OCI-LY7 (cell line): ENCODE data around the gene CGNL1. TPM values are rescaled to one million over a fixed set of nuclear protein-coding genes. Genes with fewer than 3 reads are reported as not detected.

Experiments used
- BruUV-seq: library from RNA; stranded (reverse); fragments of 400-500 nt; replicated peaks from 2 replicates; lab custom pipeline; 2021; lab: Mats Ljungman, UMichigan
- CTCF ChIA-PET: fragments of 300-600 bp; sonication (Branson Sonifier 250); formaldehyde crosslinking; loops from one replicate; lab custom pipeline; 2022; ENCODE audit warnings: antibody characterized with exemption; ENCODE audit not compliant: unreplicated experiment; lab: Charles Lee
- POLR2A ChIA-PET: fragments of 300-600 bp; sonication (Branson Sonifier 250); formaldehyde crosslinking; loops from one replicate; lab custom pipeline; 2022; ENCODE audit warnings: antibody characterized with exemption; lab: Charles Lee
- DNase-seq: peaks from one replicate; pipeline ENCODE4 v3.0.0-alpha.2; 2015; ENCODE audit warnings: low spot score
- H2AFZ ChIP-seq: fragments of 200-600 bp; sonication (generic), shearing (Covaris generic); 2 replicates; pipeline ENCODE4 v1.6.1; 2014; ENCODE audit warnings: mild to moderate bottlenecking, antibody characterized with exemption, low read length, moderate library complexity
- H3K27ac ChIP-seq: fragments of 200-600 bp; sonication (generic); 2 replicates; pipeline ENCODE4 v1.5.1; 2014; ENCODE audit warnings: mixed run types, low read depth, mild to moderate bottlenecking, moderate library complexity, low read length, inconsistent platforms; ENCODE audit not compliant: poor library complexity, severe bottlenecking
- H3K36me3 ChIP-seq: fragments of 200-600 bp; sonication (generic); 2 replicates; pipeline ENCODE4 v1.6.1; 2014; ENCODE audit warnings: mild to moderate bottlenecking, antibody characterized with exemption, low read length, moderate library complexity, mixed read lengths; ENCODE audit not compliant: insufficient read depth
- H3K4me1 ChIP-seq: fragments of 200-600 bp; sonication (generic); 2 replicates; pipeline ENCODE4 v1.5.1; 2014; ENCODE audit warnings: mild to moderate bottlenecking, low read length; ENCODE audit not compliant: insufficient read depth, poor library complexity, severe bottlenecking
- H3K4me2 ChIP-seq: fragments of 200-600 bp; sonication (generic); 2 replicates; pipeline ENCODE4 v1.6.1; 2014; ENCODE audit warnings: mild to moderate bottlenecking, low read length
- H3K4me3 ChIP-seq: fragments of 200-600 bp; sonication (generic); 2 replicates; pipeline ENCODE4 v1.5.1; 2014; ENCODE audit warnings: mild to moderate bottlenecking, low read depth, low read length; ENCODE audit not compliant: poor library complexity, severe bottlenecking
- H3K79me2 ChIP-seq: fragments of 200-600 bp; sonication (generic); 2 replicates; pipeline ENCODE4 v1.6.1; 2016; ENCODE audit warnings: low read depth, mild to moderate bottlenecking, low read length, moderate library complexity, mixed read lengths; ENCODE audit not compliant: insufficient read depth
- H3K9me2 ChIP-seq: fragments of 200-600 bp; sonication (generic); 2 replicates; pipeline ENCODE4 v1.6.1; 2016; ENCODE audit warnings: mild to moderate bottlenecking, low read length, mixed read lengths; ENCODE audit not compliant: insufficient read depth
- H3K9me3 ChIP-seq: fragments of 200-600 bp; sonication (generic); 2 replicates; pipeline ENCODE4 v1.6.1; 2014; ENCODE audit warnings: mild to moderate bottlenecking, mixed run types, low read length, mixed read lengths
- H4K20me1 ChIP-seq: fragments of 200-600 bp; sonication (generic); 2 replicates; pipeline ENCODE4 v1.6.1; 2014; ENCODE audit warnings: mild to moderate bottlenecking, antibody characterized with exemption, low read length, moderate library complexity, mixed read lengths; ENCODE audit not compliant: insufficient read depth
- EZH2phosphoT487 ChIP-seq: fragments of 200-600 bp; sonication (generic); IDR thresholded peaks from 2 replicates; pipeline ENCODE4 v1.6.1; 2018; ENCODE audit warnings: low read depth, borderline replicate concordance, mild to moderate bottlenecking, mixed run types, antibody characterized with exemption, low read length, moderate library complexity, mixed read lengths
- intact Hi-C: fragments of 100-400 bp; cut with micrococcal nuclease; formaldehyde crosslinking; loops from one replicate; pipeline ENCODE4 v1.10.0; 2022; ENCODE audit not compliant: unreplicated experiment
- total RNA-seq, 2 experiments: library from RNA; depleted of rRNA in 1 of 2; stranded (reverse); fragments of >200 nt in 1 of 2; shearing (Covaris generic) in 1 of 2; gene quantifications; 2 replicates each; pipeline ENCODE4 v1.2.3, GENCODE V29; 2014 to 2022
- TF ChIP-seq, protein P1 (sequence below): fragments of 200-600 bp; sonication (generic); conservative IDR thresholded peaks from 2 replicates; pipeline ENCODE4 v1.5.1; 2014; ENCODE audit warnings: mild to moderate bottlenecking, antibody characterized with exemption, low read length, moderate library complexity, mixed read lengths

Gene CGNL1
- total RNA-seq, 2 experiments from 2014 or later, result 0.04 TPM; not detected in 1

DNA sequence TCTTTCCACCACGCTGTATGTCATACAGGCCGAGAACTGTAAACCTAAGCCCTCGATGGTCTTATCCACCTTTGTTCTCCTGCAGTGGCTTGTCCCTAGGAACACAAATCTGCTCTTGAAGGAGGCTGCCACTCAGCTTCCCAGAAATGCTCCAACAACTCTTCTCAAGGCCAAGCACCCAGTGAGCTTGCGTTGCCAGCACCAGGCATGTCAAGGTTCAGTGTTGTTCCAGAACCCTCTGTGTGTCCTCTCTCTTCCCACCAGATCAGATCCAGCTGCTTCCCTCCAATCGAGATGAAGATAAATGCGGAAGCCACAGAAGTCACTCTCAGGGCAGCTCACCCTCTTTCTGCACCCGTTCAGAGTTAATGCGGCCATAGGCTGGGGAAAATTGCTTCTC is 204.1 kb downstream of the CGNL1 start:
- TF ChIP-seq, protein P1, sequence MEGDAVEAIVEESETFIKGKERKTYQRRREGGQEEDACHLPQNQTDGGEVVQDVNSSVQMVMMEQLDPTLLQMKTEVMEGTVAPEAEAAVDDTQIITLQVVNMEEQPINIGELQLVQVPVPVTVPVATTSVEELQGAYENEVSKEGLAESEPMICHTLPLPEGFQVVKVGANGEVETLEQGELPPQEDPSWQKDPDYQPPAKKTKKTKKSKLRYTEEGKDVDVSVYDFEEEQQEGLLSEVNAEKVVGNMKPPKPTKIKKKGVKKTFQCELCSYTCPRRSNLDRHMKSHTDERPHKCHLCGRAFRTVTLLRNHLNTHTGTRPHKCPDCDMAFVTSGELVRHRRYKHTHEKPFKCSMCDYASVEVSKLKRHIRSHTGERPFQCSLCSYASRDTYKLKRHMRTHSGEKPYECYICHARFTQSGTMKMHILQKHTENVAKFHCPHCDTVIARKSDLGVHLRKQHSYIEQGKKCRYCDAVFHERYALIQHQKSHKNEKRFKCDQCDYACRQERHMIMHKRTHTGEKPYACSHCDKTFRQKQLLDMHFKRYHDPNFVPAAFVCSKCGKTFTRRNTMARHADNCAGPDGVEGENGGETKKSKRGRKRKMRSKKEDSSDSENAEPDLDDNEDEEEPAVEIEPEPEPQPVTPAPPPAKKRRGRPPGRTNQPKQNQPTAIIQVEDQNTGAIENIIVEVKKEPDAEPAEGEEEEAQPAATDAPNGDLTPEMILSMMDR, result no peak
- TF ChIP-seq EZH2phosphoT487, result no peak
- H3K36me3 ChIP-seq, result no peaks in the 10 kb centered on the region
- BruUV-seq, result no TSS peak
- CTCF ChIA-PET, result no interaction called here
- no peak overlapping the region for H3K27ac ChIP-seq
- intact Hi-C loops, result no loop called here
- no peak overlapping the region for H3K4me3 ChIP-seq
- no peaks in the 10 kb centered on the region for H3K4me1 ChIP-seq
- H2AFZ ChIP-seq, result no peak overlapping the region
- no peaks in the 10 kb centered on the region for H3K9me3 ChIP-seq
- DNase-seq, result no peak
- POLR2A ChIA-PET, result no interaction called here
- no peaks in the 10 kb centered on the region for H3K9me2 ChIP-seq
- H3K4me2 ChIP-seq, result no peak overlapping the region
- no peaks in the 10 kb centered on the region for H3K79me2 ChIP-seq
- no peaks in the 10 kb centered on the region for H4K20me1 ChIP-seq

DNA sequence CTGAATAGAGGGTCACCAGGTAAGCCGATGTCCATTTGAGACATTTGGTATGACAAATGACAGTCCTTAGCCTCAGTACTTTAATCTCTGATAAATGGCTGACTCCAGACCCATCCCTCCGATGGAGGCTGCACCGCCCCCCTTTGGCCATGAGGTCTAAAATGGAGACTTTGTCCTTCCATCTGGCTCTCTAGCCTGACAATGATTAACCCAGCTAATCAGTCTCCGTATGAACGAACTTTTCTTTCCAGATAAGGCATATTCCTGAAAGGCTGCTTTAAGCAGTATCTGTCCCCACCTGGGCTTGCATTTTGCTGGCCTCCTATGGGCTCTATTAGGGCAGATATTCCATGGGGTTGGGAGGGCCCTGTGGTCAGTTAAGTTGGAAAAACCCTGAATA is 204.6 kb downstream of the CGNL1 start:
- no peak overlapping the region for H3K4me2 ChIP-seq
- intact Hi-C loops, result no loop called here
- no peak for TF ChIP-seq EZH2phosphoT487
- TF ChIP-seq, protein P1, result no peak
- no peaks in the 10 kb centered on the region for H3K9me3 ChIP-seq
- H3K36me3 ChIP-seq, result no peaks in the 10 kb centered on the region
- H3K4me1 ChIP-seq, result no peaks in the 10 kb centered on the region
- no peaks in the 10 kb centered on the region for H3K79me2 ChIP-seq
- no peak for DNase-seq
- BruUV-seq, result no TSS peak
- H4K20me1 ChIP-seq, result no peaks in the 10 kb centered on the region
- H3K27ac ChIP-seq, result no peak overlapping the region
- POLR2A ChIA-PET, result no interaction called here
- H3K4me3 ChIP-seq, result no peak overlapping the region
- CTCF ChIA-PET, result no interaction called here
- H2AFZ ChIP-seq, result no peak overlapping the region
- H3K9me2 ChIP-seq, result no peaks in the 10 kb centered on the region

DNA sequence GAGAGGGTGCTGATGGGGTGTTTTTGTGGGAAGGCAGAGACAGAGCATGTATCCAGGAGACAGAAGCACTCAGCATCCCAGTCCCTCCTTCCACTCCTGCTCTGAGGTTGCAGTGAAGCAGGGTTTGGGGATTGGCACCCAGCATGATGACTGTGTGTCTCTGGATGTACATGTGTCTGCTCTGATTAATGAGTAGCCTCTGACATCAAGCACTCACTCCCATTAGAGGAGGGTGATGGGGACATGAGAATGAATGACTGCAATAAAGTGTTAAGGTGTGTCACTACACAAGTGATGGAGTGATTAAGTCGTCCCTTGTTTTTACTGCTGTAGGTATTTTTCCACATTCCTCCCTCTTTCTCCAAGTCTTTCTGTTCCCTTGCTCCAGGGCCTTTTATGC is 205.8 kb downstream of the CGNL1 start:
- Histone ChIP-seq H3K4me2 (no peak overlapping the region), H4K20me1 (no peaks in the 10 kb centered on the region), H3K79me2 (no peaks in the 10 kb centered on the region), H3K27ac (no peak overlapping the region), H3K4me1 (no peaks in the 10 kb centered on the region), H3K9me3 (no peaks in the 10 kb centered on the region), H3K36me3 (no peaks in the 10 kb centered on the region), H3K9me2 (no peaks in the 10 kb centered on the region), H2AFZ (no peak overlapping the region), H3K4me3 (no peak overlapping the region)
- TF ChIP-seq EZH2phosphoT487, result no peak
- TF ChIP-seq, protein P1, result no peak
- no TSS peak for BruUV-seq
- intact Hi-C loops, result no loop called here
- POLR2A ChIA-PET, result no interaction called here
- CTCF ChIA-PET, result no interaction called here
- DNase-seq, result no peak
